A549 (cell line): ENCODE measurements around the gene OPCML. TPM values are rescaled to one million over a fixed set of nuclear protein-coding genes. Genes with fewer than 3 reads are reported as not detected.

Source experiments
- ATAC-seq, 2 experiments: fragments of 200-7000 bp in 1 of 2; fragments of >200 bp in 1 of 2; cut with Nextera tagmentation in 1 of 2; cut with Tn5 transposase in 1 of 2; 3 replicates each; pipeline versions ENCODE4 v1.8.0 to v1.9.1; 2018 to 2020; ENCODE audit warnings: mild to moderate bottlenecking in 1 of 2, moderate library complexity in 1 of 2
- CTCF ChIA-PET: fragments of 300-600 bp; sonication (Branson Sonifier 250); formaldehyde crosslinking; extraction: SDS; loops from one replicate; lab custom pipeline; 2021; ENCODE audit warnings: antibody characterized with exemption, inconsistent platforms; lab: Yijun Ruan, JAX
- POLR2A ChIA-PET: fragments of 350-600 bp; formaldehyde crosslinking; extraction: SDS; loops from one replicate; lab custom pipeline; 2021; ENCODE audit warnings: antibody characterized with exemption, inconsistent platforms; lab: Yijun Ruan, JAX
- DNase-seq, 2 experiments: peaks; one replicate each; pipeline versions ENCODE4 v3.0.0 to v3.0.0-alpha.2; 2011 to 2016; ENCODE audit warnings: low read depth in 1 of 2, low spot score in 1 of 2
- FAIRE-seq: peaks from 2 replicates; lab custom pipeline; 2011; peaks lifted over from hg19 to GRCh38; lab: Jason Lieb, UNC
- H3K27ac ChIP-seq, 2 experiments: fragments of >200 bp; sonication (Bioruptor Twin); formaldehyde crosslinking; 3 replicates each; pipeline ENCODE4 v1.5.1; 2016 to 2017
- H3K4me1 ChIP-seq: fragments of >200 bp; sonication (Bioruptor Twin); formaldehyde crosslinking; 3 replicates; pipeline ENCODE4 v1.6.1; 2016
- H3K4me2 ChIP-seq: fragments of >200 bp; sonication (Bioruptor Twin); formaldehyde crosslinking; 3 replicates; pipeline ENCODE4 v1.6.1; 2016
- H3K4me3 ChIP-seq: fragments of >200 bp; sonication (Bioruptor Twin); formaldehyde crosslinking; 3 replicates; pipeline ENCODE4 v1.5.1; 2016
- H3K9me3 ChIP-seq: fragments of >200 bp; sonication (Bioruptor Twin); formaldehyde crosslinking; 3 replicates; pipeline ENCODE4 v1.6.1; 2016
- ATOH8 ChIP-seq: fragments of 250-450 bp; sonication (Bioruptor Pico); IDR thresholded peaks from 2 replicates; pipeline ENCODE4 v1.5.0; 2020; ENCODE audit warnings: low read depth, mild to moderate bottlenecking, moderate library complexity
- CEBPB ChIP-seq, 2 experiments: fragments of >200 bp in 1 of 2; sonication (Bioruptor Twin) in 1 of 2; formaldehyde crosslinking in 1 of 2; IDR thresholded peaks; 2 replicates each; pipeline ENCODE4 v1.6.1; 2012 to 2016
- E2F6 ChIP-seq: IDR thresholded peaks from 2 replicates; pipeline ENCODE4 v1.6.1; 2012; ENCODE audit warnings: low read depth, borderline replicate concordance
- EHMT2 ChIP-seq: fragments of 200-600 bp; sonication (generic); IDR thresholded peaks from 2 replicates; pipeline ENCODE4 v1.6.1; 2016; ENCODE audit warnings: antibody characterized with exemption, low read depth, mild to moderate bottlenecking, moderate library complexity
- ELK1 ChIP-seq: fragments of 150-350 bp; IDR thresholded peaks from 2 replicates; pipeline ENCODE4 v1.6.1; 2014; ENCODE audit warnings: low read depth, mild to moderate bottlenecking, low read length
- FOSB ChIP-seq: fragments of 250-450 bp; sonication (Bioruptor Pico); IDR thresholded peaks from 2 replicates; pipeline ENCODE4 v1.5.0; 2020; ENCODE audit warnings: mild to moderate bottlenecking, moderate library complexity
- FOSL2 ChIP-seq, 2 experiments: fragments of 450-650 bp in 1 of 2; fragments of >200 bp in 1 of 2; sonication (Bioruptor Twin) in 1 of 2; formaldehyde crosslinking; IDR thresholded peaks; 2 replicates each; pipeline versions ENCODE4 v1.5.0 to v1.6.1; 2016 to 2020; ENCODE audit warnings: mild to moderate bottlenecking in 1 of 2, moderate library complexity in 1 of 2
- HMGXB4 ChIP-seq: fragments of 250-450 bp; sonication (Bioruptor Pico); IDR thresholded peaks from 2 replicates; pipeline ENCODE4 v1.5.0; 2021; ENCODE audit warnings: mild to moderate bottlenecking, moderate library complexity, borderline replicate concordance
- HOXA7 ChIP-seq: fragments of 250-450 bp; sonication (Bioruptor Pico); IDR thresholded peaks from 2 replicates; pipeline ENCODE4 v1.5.0; 2020; ENCODE audit warnings: mild to moderate bottlenecking, moderate library complexity
- JUNB ChIP-seq: fragments of >200 bp; sonication (Bioruptor Twin); formaldehyde crosslinking; IDR thresholded peaks from 2 replicates; pipeline ENCODE4 v1.6.1; 2016
- KDM1A ChIP-seq: fragments of 200-600 bp; sonication (generic); IDR thresholded peaks from 2 replicates; pipeline ENCODE4 v1.6.1; 2016; ENCODE audit warnings: low read depth, mild to moderate bottlenecking
- MAX ChIP-seq: IDR thresholded peaks from 2 replicates; pipeline ENCODE4 v1.6.1; 2012
- MAZ ChIP-seq: fragments of 150-350 bp; IDR thresholded peaks from 2 replicates; pipeline ENCODE4 v1.6.1; 2014; ENCODE audit warnings: antibody characterized with exemption, low read depth, low read length, borderline replicate concordance
- NPAS2 ChIP-seq: fragments of 250-450 bp; sonication (Bioruptor Pico); IDR thresholded peaks from 2 replicates; pipeline ENCODE4 v1.8.0; 2022; ENCODE audit warnings: mild to moderate bottlenecking, moderate library complexity, borderline replicate concordance
- NR3C1 ChIP-seq: fragments of >200 bp; sonication (Bioruptor Twin); formaldehyde crosslinking; IDR thresholded peaks from 3 replicates; pipeline ENCODE4 v1.6.1; 2017
- PHF8 ChIP-seq: fragments of 200-600 bp; sonication (generic); IDR thresholded peaks from 2 replicates; pipeline ENCODE4 v1.6.1; 2016; ENCODE audit warnings: low read depth, mild to moderate bottlenecking, antibody characterized with exemption, moderate library complexity, borderline replicate concordance
- POLR2AphosphoS2 ChIP-seq: conservative IDR thresholded peaks from 2 replicates; pipeline ENCODE4 v1.6.1; 2012; ENCODE audit warnings: low read length, improper control_type of control experiment, inconsistent platforms
- REST ChIP-seq: fragments of 200-600 bp; sonication (generic); IDR thresholded peaks from 2 replicates; pipeline ENCODE4 v1.6.1; 2016; ENCODE audit warnings: antibody characterized with exemption, mild to moderate bottlenecking, moderate library complexity
- SMC3 ChIP-seq: fragments of >200 bp; sonication (Bioruptor Twin); formaldehyde crosslinking; IDR thresholded peaks from 3 replicates; pipeline ENCODE4 v1.6.1; 2018; ENCODE audit warnings: inconsistent platforms
- TP53 ChIP-seq: fragments of 250-450 bp; sonication (Bioruptor Pico); IDR thresholded peaks from 2 replicates; pipeline ENCODE4 v1.5.0; 2021; ENCODE audit warnings: mild to moderate bottlenecking, moderate library complexity
- USF2 ChIP-seq: fragments of 450-650 bp; IDR thresholded peaks from 2 replicates; pipeline ENCODE4 v1.6.1; 2014; ENCODE audit warnings: antibody characterized with exemption
- ZC3H11A ChIP-seq: fragments of 450-650 bp; IDR thresholded peaks from 2 replicates; pipeline ENCODE4 v1.6.1; 2014; ENCODE audit warnings: antibody characterized with exemption, mild to moderate bottlenecking
- WGBS: methylation state at CpG from one replicate; pipeline ENCODE4 v1.1.6; 2017; ENCODE audit errors: missing lambda C conversion rate; 5-methylcytosine and 5-hydroxymethylcytosine counted together
- polyA plus RNA-seq, 4 experiments: library from polyadenylated mRNA; depleted of rRNA in 3 of 4; stranded (reverse); fragments of >200 nt; fragmentation: RNase III in 1 of 4; extraction: RNeasy Plus Mini Kit Qiagen cat#74134 plus additional on column Dnase treatment in 1 of 4; gene quantifications; 2 replicates in 3 of 4; 3 replicates in 1 of 4; pipeline ENCODE4 v1.2.3, GENCODE V29; 2011 to 2017
- TF ChIP-seq, protein P1 (sequence below): IDR thresholded peaks from 2 replicates; pipeline ENCODE4 v1.6.1; 2012

The OPCML gene
- polyA plus RNA-seq, 2 of the 4 experiments (the other 2 are of a cell fraction) = not detected

DNA sequence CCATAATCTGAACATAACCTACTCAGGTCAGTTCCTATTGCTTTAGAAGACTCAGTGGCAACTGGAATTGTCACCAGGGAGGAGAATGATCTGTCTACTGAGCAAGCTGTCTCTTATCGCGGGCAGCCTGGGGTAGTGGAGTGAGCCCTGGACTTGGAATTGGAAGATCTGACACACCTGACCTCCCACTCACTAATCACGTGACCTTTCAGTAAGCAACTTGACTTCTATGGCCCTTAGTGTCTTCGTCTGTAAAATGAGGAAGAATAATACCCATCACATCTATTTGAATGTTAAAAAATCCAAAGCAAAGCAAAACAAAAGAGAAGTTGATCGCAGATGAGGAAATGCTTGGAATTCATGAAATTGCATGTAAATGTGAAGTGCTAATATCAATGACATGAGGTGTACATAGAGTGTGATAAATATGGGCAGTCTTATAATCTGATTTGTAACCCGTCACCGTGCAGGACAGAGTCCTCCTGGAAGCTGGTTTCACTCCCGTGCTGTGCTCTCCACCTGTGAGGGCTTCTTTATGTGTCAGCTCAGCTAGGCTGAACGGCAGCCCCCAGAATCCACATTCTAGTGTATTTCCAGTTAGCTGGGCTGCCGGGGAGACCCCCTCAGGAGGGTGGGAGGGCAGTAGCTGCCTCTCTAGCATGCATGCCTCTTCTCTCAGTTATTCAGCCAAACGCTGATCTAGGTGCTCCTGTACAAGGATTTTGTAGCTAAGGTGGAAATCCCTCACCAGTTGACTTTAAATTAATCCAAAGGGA lies 482.9 kb downstream of the OPCML start:
- no peaks in the 10 kb centered on the region for H3K4me1 ChIP-seq
- ATAC-seq (no peak), FAIRE-seq (no peak), DNase-seq (no peak)
- H3K4me3 ChIP-seq = no peak overlapping the region
- H3K27ac ChIP-seq = no peak overlapping the region
- no peaks in the 10 kb centered on the region for H3K9me3 ChIP-seq
- no peak overlapping the region for H3K4me2 ChIP-seq
- 23% methylated on average over 11 of the region's 11 CpGs for WGBS
- POLR2A ChIA-PET = no interaction called here
- TF ChIP-seq USF2 = peak; percentile 16; the same call in 1 of the 2 replicates
- no peak for TF ChIP-seq NR3C1
- no peak for TF ChIP-seq ELK1
- TF ChIP-seq JUNB = no peak
- TF ChIP-seq POLR2AphosphoS2 = no peak
- TF ChIP-seq HMGXB4 (CRISPR knock-in tag) = no peak
- TF ChIP-seq, all 56 proteins: peak for 1
- CTCF ChIA-PET = no interaction called here

DNA sequence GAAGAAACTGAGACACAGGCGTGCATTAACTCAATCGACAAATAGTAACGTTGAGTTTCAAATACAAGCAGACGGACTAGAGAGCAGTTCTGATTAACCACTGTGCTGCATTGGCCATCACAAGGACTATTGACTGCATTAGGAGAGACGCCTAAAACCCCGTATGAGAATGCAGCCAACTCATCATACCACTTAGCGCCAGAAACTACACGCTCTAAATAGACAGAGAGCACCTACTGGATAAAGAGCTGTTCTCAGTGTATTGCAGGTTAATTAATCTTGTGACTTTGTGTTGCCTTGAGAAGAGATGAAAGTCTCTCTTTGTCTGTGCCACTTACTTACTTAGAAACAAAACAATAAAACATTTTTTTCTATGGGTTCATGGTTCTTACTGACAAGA lies 484.0 kb downstream of the OPCML start:
- no peak for DNase-seq
- Histone ChIP-seq H3K4me2 (no peak overlapping the region), H3K4me1 (no peaks in the 10 kb centered on the region), H3K27ac (no peak overlapping the region), H3K4me3 (no peak overlapping the region), H3K9me3 (no peaks in the 10 kb centered on the region)
- ATAC-seq = no peak
- 17% methylated on average over 8 of the region's 8 CpGs for WGBS
- POLR2A ChIA-PET = no interaction called here
- no peak for FAIRE-seq
- no peak for TF ChIP-seq SMC3
- TF ChIP-seq FOSB = no peak
- TF ChIP-seq, protein P1, sequence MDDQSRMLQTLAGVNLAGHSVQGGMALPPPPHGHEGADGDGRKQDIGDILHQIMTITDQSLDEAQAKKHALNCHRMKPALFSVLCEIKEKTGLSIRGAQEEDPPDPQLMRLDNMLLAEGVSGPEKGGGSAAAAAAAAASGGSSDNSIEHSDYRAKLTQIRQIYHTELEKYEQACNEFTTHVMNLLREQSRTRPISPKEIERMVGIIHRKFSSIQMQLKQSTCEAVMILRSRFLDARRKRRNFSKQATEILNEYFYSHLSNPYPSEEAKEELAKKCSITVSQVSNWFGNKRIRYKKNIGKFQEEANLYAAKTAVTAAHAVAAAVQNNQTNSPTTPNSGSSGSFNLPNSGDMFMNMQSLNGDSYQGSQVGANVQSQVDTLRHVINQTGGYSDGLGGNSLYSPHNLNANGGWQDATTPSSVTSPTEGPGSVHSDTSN = no peak
- TF ChIP-seq NPAS2 (CRISPR knock-in tag) = no peak
- no peak for TF ChIP-seq FOSL2 (IDR thresholded peaks at IDR 0.05)
- TF ChIP-seq FOSL2 (CRISPR knock-in tag; IDR thresholded peaks at IDR 0.05) = no peak
- CTCF ChIA-PET = no interaction called here

DNA sequence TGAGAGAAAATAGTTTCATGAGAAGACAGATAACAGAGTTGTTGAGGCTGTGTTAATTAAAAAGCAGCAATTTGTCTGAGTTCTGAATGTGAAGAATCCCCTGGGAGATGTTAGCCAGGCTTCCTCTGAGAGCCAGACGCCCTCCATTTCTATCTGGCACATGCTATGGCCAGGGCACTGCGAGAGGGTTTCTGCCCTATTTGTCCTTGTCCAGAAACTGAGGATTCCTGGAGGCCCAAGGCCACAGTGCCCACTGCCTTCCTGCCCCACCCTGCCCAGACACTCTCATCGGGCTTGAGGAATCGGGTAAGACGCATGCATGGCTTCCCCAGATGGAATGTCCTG lies 484.6 kb downstream of the OPCML start:
- no peak overlapping the region for H3K4me3 ChIP-seq
- no peak overlapping the region for H3K27ac ChIP-seq
- no peak for FAIRE-seq
- ChIA-PET CTCF (no interaction called here), POLR2A (no interaction called here)
- 3% methylated on average over 5 of the region's 5 CpGs for WGBS
- ATAC-seq = no peak
- no peaks in the 10 kb centered on the region for H3K4me1 ChIP-seq
- no peaks in the 10 kb centered on the region for H3K9me3 ChIP-seq
- no peak for DNase-seq
- no peak overlapping the region for H3K4me2 ChIP-seq
- TF ChIP-seq HOXA7 (CRISPR knock-in tag) = no peak
- no peak for TF ChIP-seq EHMT2
- TF ChIP-seq PHF8 = no peak
- TF ChIP-seq MAX = no peak
- TF ChIP-seq E2F6 = no peak
- TF ChIP-seq TP53 (CRISPR knock-in tag) = no peak
- TF ChIP-seq KDM1A = no peak
- no peak for TF ChIP-seq ZC3H11A
- no peak for TF ChIP-seq ATOH8 (CRISPR knock-in tag)
- TF ChIP-seq CEBPB (IDR thresholded peaks at IDR 0.05) = no peak
- TF ChIP-seq REST = no peak
- TF ChIP-seq MAZ = no peak
